NCI-H82 treated with DMSO at 0.1 percent for 48 hours (cell line): ENCODE results near the gene SCRT2.
A peak's percentile ranks its signal among the peaks of the same experiment; 100 is the strongest.
"Not testable (repeated sequence)": the region's sequence is repeated elsewhere in the genome, so short reads cannot be mapped to it uniquely, and the experiment has no call there.

Experiments
- DNase-seq: peaks from one replicate; lab custom pipeline; 2025; ENCODE audit not compliant: unreplicated experiment; lab: John Stamatoyannopoulos, UW

Gene SCRT2

DNA sequence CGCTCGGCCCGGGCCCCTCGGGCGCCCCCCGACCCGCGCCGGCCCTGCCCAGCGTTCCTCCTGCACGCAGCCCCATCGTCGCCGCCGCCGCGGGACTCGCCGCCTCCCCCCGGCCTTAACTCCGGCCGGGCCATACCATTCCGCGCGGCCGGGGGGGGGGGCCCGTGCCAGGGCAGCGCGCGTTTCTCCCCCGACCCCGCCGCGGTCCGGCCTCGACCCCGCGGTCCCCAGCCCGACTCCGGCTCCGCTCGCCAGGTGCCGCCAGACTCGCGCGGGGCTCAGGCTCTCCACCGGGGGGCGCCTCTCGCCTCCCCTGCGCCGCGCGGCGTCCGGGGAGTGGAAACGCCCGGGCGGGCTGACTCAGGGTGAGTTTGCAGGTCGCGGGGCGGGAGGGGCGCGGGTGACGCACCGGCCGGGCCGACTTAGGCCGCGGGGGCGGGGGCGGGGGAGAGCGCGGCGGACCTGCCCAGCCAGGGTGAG is 22.5 kb downstream of the SCRT2 start, which contains the start of gene SRXN1:
Gene SRXN1, minus strand, starts transcription at position 91 of the 480 bp plus-strand sequence. Its CDS starts 15 bp downstream, at position 76.
- DNase-seq, result peak; percentile 51

DNA sequence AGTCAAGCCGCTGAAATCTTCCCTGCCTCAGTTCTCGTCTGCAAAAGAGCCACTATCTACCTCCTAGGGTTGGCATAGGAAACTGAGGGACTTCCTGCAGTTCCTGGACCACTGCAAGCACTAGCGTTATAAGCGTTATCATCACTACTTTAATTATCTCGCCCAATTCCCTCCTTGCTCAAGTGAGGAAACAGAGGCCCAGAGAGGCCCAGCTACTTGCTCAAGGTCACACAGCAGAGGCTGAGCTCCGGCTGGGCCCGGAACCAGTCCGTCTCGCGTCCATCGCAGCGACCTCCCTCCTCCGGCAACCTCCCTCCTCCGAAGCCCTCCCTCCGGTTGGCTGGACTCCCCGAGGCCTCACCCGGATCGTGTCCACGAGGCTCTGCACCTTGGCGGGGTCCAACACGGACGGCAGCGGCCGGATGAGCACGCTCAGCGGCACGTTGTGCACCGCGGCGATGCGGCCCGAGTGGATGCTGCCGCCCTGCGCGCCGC is 22.9 kb downstream of the SCRT2 start:
- DNase-seq, result no peak

DNA sequence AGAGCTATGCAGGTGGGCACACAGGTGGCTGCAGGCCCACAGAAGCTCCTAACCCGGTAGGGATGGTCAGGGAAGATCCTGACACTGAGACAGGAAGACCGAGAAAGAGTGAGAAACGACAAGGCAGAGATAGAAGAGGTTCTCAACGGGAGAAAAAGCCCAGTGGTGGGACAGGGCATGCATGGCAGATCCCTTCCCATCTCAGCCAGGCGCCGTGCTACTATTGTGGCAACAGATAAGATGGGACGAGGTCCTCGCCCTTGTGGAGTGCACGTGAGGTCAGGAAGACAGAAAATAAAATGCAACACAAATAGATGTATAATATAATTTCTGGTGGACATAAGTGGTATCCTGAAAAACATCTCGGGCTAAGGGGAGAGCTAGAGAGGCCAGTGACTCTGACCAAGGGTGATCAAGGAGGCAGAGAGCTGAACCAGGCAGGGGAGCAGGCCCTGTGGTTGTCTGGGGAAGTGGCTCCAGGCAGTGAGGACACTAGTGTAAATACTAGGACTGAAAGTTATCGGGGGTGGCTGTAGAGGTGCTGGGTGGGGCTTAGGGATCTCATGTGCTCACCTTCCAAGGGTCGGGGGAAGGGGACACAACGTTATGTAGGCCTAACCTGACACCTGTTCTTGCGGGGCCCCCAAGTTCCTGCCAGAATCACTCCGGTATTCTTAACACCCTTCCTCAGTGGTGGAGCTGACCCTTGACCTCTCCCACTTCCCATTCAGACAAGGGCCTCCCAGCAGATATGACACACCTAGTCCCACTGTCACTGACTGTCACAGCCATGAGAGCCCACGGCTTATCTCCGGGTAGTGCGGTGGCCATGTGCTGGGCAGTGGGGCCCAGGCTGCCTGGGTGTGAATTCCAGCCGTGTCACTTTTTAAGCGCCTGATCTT is 23.6 kb downstream of the SCRT2 start:
- DNase-seq, result no peak

DNA sequence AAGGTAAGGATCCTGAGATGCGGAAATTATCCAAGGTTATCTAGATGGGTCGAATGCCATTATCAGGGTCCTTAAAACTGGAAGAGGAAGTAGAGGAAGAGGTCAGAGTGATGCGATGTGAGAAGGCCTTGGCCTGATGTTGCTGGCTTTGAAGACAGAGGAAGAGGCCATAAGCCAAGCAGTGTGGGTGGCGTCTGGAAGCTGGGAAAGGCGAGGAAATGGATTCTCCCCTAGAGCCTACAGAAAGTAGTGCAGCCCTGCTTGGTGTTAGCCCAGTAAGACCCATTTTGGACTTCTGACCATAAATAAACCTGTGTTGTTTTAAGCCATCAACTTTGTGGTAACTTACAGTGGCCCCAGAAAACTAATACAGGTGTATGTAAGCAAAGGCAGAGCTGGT is 24.6 kb downstream of the SCRT2 start:
- DNase-seq, result no peak

DNA sequence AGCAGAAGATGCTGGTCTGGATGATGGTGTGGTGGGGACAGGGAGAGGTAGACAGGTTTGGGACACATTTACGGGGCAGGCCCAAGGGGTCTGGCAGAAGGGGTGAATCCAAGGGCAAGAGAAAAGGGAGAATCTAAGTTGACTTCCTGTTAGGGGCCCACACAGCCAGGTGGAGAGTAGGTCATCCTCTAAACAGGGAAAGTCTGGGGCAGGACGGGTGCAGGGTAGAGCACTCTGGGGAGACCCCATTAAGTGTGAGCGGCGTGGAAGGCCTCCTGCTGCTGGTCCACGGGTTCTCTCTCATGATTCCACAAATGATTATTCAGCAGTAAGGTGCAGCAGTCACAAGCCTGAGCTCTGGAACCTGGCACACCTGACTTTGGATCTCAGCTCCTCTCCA is 25.3 kb downstream of the SCRT2 start:
- no peak for DNase-seq

DNA sequence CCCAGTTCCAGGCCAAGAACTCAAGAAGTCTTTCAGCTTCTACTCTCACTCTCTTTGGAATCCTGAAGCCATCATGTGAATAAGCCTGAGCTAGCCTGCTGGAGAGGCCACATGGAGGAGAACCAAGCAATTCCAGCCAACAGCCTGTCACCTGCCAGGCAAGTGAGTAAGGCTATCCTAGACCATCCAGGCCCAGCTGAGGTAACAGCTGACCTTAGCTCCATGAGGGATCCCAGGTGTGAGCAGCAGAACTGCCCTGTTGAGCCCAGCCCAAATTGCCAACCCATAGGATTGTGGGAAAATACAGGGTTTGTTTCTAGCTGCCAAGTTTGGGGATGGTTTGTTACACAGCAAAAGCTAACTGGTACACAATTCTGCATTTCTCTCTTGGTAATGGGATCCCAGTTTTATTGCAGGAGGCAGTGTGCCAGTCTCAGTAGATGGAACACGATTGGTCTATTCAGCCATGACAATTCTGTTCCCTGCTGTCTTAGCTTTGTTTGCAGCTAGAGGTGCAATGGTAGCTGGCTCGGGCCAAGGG is 28.1 kb downstream of the SCRT2 start:
- no peak for DNase-seq

DNA sequence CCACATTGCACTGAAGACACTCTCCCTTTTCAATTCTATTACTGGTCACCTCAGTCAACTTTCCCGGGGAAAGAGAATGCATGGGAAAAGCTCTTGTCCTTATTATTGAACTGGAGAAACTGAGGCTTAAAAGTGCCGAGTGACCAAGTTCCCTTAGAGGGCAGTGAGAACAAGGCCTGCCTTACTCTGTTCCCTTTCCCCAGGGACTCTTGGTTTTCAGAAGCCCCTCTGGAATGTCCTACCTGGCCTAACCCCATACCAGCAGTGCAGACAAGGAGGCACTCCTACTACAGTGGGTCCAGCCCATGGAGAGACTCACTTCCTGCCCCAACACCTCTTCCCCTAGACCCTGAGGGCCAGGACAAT is 28.8 kb downstream of the SCRT2 start:
- no peak for DNase-seq

DNA sequence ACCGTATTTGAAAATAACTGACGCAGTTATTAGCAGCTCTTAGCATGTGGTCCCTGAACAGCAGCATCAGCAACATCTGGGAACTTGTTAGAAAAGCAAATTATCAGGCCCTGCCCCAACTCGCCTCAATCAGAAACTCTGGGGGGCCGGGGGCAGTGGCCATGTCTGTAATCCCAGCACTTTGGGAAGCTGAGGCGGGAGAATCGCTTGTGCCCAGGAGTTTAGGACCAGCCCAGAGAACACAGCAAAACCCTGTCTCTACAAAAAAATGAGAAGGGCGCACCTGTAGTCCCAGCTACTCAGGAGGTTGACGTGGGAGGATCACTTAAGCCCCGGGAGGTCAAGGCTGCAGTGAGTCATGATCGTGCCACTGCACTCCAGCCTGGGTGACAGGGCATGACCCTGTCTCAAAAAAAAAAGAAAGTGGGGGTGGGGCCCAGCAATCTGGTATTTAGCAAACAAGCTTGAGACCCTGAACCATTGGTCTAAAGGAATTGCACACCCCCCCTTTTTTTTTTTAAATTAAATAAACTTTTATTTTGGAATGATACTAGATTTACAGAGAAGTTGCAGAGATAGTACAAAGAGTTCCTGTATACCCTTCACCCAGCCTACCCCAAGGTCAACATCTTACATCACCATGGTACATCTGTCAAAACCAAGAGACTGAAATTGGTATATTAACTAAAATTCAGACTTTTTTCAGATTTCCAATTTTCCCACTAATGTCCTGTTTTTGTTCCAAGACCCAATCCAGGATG is 29.3 kb downstream of the SCRT2 start:
- DNase-seq, result no peak

DNA sequence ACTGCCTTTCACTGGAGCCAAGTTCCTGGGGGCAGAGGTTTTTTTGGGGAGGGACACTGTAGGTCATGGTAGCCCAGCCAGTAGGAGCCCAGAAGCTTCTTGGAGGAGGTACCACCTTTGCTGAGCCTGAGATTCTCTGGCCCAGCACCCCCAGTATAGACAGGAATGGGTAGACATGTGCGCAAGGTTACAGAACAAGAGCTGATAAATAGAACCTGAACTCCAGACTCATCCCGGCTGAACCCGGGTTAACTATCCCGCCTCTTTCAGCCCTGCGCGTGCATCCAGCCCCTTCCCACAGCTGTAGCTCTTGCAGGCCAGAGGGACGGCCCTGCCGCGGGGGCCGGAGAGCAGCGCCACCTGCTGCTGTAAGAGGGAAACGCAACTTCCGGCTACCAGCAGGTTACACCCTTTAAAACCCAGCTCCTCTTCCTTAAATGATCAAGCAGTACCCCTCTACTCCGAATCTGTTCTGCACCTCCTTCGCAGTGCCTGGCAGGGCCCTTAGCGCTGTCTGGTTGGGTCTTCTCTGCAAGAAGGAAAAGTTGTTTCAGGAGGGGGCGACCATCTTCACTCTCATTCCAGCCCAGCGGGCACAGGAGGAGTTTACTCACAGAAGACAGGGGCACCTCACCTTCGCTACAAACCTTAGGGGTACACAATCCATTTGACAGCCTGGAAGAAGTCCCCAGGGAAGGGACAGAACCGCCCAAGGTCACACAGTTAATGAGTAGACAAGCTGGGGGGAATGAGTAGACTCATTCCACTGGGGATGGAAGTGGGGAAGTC is 30.1 kb downstream of the SCRT2 start:
- peak; percentile 46 for DNase-seq

DNA sequence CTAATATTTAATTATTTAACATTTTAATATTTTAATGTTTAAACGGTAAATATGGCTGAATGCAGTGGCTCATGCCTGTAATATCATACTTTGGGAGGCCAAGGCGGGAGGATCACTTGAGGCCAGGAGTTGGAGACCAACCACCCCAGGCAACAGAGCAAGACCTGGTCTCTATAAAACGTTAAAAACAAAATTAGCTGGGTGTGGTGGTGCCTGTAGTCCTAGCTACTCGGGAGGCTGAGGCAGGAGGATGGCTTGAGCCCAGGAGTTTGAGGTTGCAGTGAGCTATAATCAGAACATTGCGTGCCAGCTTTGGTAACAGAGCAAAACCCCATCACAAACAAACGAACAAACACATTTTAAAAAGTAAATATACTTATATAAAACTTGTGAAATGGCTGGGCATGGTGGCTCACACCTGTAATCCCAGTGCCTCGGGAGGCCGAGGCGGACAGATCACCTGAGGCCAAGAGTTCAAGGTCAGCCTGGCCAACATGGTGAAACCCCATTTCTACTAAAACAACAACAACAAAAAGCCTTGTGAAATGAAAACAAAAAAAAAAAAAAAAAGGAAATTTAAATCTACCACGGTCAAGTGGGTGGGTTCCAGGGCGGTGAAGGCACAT is 30.8 kb downstream of the SCRT2 start:
- DNase-seq, result no peak

DNA sequence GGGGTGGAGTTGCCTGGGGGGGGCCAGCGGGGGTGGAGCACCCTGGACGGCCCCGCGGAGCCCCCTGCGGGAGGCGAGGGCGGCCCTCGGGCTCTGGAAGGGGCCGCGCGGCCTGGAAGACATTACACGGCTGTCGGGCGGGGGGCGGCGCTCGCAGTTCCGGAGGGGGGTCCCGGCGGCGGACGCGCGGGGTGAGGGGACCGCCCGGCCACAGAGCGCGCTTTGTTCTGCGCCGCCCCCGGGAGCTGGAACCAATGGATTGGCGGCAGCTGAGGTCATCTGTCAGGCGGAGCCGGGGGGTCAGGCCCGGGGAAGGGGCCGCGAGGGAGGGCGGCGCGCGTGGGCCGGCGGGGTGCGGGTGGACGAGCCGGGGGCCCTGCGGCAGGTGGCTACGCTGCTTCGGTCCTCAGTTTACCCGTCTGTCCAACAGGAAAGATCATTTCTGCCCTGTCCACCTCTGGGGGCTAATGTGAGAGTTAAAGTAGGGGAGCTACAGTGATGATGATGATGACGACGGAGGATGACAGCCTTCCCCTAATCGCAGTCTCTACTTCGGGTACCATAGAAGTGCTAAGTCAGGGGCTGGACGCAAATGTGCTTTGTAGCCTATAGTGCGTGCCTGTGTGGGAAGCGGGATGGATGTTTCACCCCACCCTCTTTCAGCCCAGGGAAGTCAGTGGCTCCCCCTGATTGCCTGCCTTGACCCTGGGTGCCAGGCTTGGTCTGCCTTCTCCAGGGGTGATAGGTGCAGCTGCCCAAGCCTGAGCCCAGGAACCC is 33.0 kb downstream of the SCRT2 start:
- DNase-seq, result no peak

DNA sequence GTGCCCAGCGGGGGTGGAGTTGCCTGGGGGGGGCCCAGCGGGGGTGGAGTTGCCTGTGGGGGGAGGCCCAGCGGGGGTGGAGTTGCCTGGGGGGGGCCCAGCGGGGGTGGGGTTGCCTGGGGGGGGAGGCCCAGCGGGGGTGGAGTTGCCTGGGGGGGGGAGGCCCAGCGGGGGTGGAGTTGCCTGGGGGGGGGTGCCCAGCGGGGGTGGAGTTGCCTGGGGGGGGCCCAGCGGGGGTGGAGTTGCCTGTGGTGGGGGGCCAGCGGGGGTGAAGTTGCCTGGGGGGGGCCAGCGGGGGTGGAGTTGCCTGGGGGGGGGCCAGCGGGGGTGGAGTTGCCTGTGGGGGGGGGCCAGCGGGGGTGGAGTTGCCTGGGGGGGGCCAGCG is 33.6 kb downstream of the SCRT2 start:
- DNase-seq, result not testable (repeated sequence)

DNA sequence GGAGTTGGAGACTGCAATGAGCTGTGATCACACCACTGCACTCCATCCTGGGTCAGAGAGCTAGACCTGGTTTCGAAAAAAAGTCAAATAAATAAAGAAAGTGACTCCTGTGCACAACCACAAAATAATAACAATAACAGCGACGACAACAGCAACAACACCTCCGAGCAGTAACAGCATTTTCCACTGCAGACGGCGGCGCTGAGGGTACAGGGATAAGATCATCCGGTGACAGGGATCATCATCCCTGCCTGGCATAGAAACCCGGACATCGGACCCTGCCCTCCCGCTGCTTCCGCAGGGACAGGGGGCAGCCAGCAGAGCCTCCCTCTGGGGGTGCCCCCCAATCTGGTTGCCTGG is 34.1 kb downstream of the SCRT2 start:
- peak; percentile 43 for DNase-seq

DNA sequence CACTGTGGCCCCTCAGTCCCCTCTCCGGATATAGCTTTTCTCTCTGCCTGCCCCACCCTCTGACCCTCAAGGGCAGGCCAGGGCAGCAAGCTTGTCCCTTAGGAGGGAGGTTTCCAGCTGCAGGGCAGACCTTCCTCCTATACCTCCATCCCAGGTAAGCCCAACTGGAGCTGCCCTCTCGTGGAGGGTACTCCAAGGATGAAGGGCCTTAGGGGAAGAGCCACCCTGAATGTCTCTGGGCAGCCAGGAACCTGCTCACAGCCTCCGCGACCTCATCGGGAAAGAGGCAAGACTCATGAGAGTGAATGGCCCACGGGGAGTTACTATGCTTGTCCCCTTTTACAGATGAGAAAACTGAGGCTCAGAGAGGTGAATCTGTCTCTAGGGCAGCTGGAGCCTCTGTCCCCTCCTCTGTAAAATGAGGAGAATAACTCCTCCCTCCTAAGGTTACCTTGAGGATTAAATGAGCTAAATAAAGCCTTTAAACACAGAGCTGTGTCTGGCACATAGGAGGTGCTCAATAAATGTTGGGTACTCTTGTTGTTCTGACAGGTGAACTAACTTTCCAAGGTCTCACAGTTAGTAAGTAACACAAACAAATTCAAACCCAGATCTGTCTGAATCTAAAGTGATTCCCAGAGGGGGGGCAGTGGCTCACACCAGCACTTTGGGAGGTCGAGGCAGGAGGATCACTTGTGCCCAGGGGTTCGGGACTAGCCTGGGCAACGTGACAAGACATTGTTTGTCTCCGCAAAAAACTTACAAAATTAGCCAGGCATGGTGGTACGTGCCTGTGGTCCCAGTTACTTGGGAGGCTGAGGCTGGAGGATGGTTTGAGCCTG is 34.7 kb downstream of the SCRT2 start:
- no peak for DNase-seq

DNA sequence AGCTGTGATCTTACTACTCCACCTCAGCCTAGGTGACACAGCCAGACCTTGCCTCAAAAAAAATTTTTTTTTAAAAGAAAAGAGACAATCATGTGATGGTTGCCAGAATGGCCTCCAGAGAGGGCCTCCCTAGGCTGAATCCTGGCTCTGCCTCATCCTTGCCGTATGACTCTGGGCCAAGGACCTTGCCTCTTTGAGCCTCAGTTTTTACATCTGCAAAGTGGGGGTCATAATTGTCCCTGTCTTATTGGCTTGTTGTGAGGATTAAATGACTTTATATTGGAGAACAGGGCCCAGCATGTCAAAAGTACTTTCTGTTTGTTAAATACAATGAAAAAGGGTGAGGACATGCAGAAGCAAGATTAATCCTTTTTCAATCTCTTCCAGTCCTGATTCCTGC is 37.0 kb downstream of the SCRT2 start:
- no peak for DNase-seq

DNA sequence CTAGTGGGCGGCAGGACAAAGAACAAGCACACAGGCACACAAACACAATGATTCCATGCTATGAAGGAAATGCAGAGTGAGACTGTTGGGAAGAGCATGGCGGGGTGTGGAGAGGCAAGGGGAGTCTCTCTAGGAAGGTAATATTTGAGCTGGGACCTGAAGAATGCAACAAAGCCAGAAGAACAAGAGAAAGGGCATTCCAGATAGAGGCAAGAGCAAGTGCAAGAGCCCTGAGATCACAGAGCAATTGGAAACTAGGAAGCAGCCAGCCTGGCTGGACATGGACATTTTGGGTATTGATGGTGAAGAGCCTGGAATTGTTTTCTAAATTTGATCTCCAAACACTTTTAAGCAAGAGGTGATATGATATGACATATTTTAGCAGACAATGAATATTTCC is 38.0 kb downstream of the SCRT2 start:
- DNase-seq, result no peak

DNA sequence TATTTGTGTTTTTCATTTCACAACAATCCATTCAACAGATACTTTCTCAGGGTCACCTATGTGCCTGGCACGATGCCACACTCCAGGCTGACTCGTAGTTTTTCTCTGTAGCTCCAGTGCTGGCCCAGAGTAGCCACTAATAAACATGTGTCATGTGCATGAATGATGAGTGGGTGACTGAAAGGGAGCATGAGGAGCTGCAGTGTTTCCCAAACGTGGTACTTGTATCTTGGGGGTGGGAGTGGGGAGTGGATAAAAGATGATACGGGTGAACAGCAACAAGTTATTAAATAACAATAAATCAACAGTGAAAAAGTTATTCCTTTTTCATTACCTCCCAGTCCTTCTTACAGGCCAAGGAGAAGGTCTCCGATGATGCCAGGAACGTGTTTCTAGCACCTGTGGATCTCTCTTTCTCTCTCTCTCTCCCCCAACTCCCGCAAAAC is 39.7 kb downstream of the SCRT2 start:
- no peak for DNase-seq

DNA sequence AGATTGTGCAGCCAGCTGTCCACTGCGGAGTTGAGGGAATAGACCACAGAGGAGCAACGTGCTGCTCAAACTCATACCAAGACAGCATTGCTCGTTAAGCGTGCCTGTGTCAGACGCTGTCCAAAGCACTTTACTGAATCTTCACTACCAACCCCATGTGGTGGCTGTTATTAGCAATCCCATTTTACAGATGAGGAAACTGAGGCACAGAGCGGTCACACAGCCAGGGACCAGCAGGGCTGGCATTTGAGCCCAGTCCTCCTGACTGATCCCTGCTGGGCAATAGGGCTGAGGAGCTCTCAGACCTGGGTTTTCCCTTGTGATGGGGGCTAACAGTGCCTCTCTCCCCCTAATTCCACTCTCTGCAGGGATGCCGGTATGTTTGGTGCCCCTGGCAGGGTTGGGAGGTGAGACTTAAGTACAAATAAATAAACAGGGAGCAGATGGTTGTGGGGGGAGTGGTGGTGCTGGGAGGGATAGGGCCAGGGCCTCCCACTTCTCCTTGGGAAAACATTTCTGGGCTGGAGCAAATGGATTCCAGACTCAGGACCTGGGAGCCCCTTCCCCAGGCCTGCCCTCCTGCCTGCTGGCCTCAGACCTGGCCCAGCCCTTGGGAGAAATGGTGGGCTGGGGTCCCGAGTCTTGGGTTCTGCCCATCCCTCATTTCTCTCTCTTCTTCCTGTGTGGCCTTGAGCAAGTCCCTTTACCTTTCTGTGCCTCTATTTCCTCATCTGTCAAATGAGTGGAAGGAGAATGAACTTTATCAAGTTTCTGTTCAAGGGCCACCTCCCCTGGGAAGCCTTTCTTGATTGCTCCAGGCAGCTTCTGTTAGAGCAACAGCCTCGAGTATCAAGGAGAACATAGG is 40.3 kb downstream of the SCRT2 start:
- peak; percentile 43 for DNase-seq
